Stimulated activated CD8-positive, alpha-beta memory T cell treated with anti-CD3 and anti-CD28 coated beads, Interleukin-7, amount 100 ng/mL, for 48 hours (primary cell): ENCODE measurements around the gene MRPL9.
"Not testable (repeated sequence)": the region's sequence is repeated elsewhere in the genome, so short reads cannot be mapped to it uniquely, and the experiment has no call there.

ENCODE experiments used
- DNase-seq, 2 donors: peaks; one replicate each; pipeline ENCODE4 v3.0.0-alpha.2; 2020; ENCODE audit warnings: low read depth in 1 of 2; ENCODE audit errors: extremely low read depth in 1 of 2

The MRPL9 gene

GRCh38 chr1:151737026-151737425 is 26.3 kb downstream of the MRPL9 start:
- no peak for DNase-seq

- DNase-seq = not testable (repeated sequence)
Measured at GRCh38 chr1:151733995-151734394, 29.3 kb downstream of the MRPL9 start.

GRCh38 chr1:151733126-151733525 is 30.2 kb downstream of the MRPL9 start:
- no peak for DNase-seq

GRCh38 chr1:151729966-151730291 is 33.4 kb downstream of the MRPL9 start:
- DNase-seq = no peak

GRCh38 chr1:151729157-151729965 is 33.9 kb downstream of the MRPL9 start:
- no peak for DNase-seq

- no peak for DNase-seq
Measured at GRCh38 chr1:151728151-151729054, 34.9 kb downstream of the MRPL9 start.

GRCh38 chr1:151723726-151724370 is 39.4 kb downstream of the MRPL9 start:
- no peak for DNase-seq

- no peak for DNase-seq
Measured at GRCh38 chr1:151721788-151722510, 41.3 kb downstream of the MRPL9 start.

- peak in 1 of 2 donors; percentile 8 for DNase-seq
Measured at GRCh38 chr1:151720974-151721787, 42.1 kb downstream of the MRPL9 start, which contains the start of gene RIIAD1. Gene RIIAD1, plus strand, starts transcription at chr1:151721522. Its CDS starts 15 bp downstream, at chr1:151721537.

- no peak for DNase-seq
Measured at GRCh38 chr1:151720554-151720953, 42.7 kb downstream of the MRPL9 start.

GRCh38 chr1:151720125-151720524 is 43.2 kb downstream of the MRPL9 start:
- no peak for DNase-seq

GRCh38 chr1:151718666-151719065 is 44.6 kb downstream of the MRPL9 start:
- DNase-seq = no peak

- DNase-seq = no peak
Measured at GRCh38 chr1:151718011-151718431, 45.3 kb downstream of the MRPL9 start.

GRCh38 chr1:151716771-151717631 is 46.3 kb downstream of the MRPL9 start, which contains the start of gene CELF3:
Gene CELF3, minus strand, starts transcription at chr1:151716803. Its CDS starts 783 bp downstream, at chr1:151716020.
- no peak for DNase-seq

GRCh38 chr1:151716405-151716762 is 46.9 kb downstream of the MRPL9 start:
- no peak for DNase-seq

GRCh38 chr1:151715726-151716404 is 47.4 kb downstream of the MRPL9 start:
- DNase-seq = no peak

- DNase-seq = no peak
Measured at GRCh38 chr1:151714820-151715725, 48.2 kb downstream of the MRPL9 start.
